Hepatocyte (in vitro differentiated cells): ENCODE results near the gene NAE1. TPM values are rescaled to one million over a fixed set of nuclear protein-coding genes. Genes with fewer than 3 reads are reported as not detected.

ENCODE experiments used
- DNase-seq: peaks from one replicate; pipeline ENCODE4 v3.0.0-alpha.2; 2016; ENCODE audit warnings: low spot score
- H2AFZ ChIP-seq: fragments of 200-600 bp; sonication (generic); 2 replicates; pipeline ENCODE4 v1.6.0; 2016; ENCODE audit warnings: antibody characterized with exemption, mild to moderate bottlenecking
- H3K27ac ChIP-seq: fragments of 200-600 bp; sonication (generic); 2 replicates; pipeline ENCODE4 v1.5.1; 2016; ENCODE audit warnings: mild to moderate bottlenecking
- H3K27me3 ChIP-seq: fragments of 200-600 bp; sonication (generic); 2 replicates; pipeline ENCODE4 v1.6.1; 2016
- H3K36me3 ChIP-seq: fragments of 200-600 bp; sonication (generic); replicated peaks from 2 replicates; pipeline ENCODE4 v1.5.1; 2016; ENCODE audit warnings: low read depth; ENCODE audit not compliant: insufficient read depth
- H3K4me1 ChIP-seq: fragments of 200-600 bp; sonication (generic); 2 replicates; pipeline ENCODE4 v1.5.1; 2016; ENCODE audit warnings: mild to moderate bottlenecking, moderate library complexity; ENCODE audit not compliant: insufficient read depth
- H3K4me2 ChIP-seq: fragments of 200-600 bp; sonication (generic); 2 replicates; pipeline ENCODE4 v1.6.0; 2016
- H3K4me3 ChIP-seq: fragments of 200-600 bp; sonication (generic); 2 replicates; pipeline ENCODE4 v1.5.1; 2016; ENCODE audit warnings: mild to moderate bottlenecking
- H3K79me2 ChIP-seq: fragments of 200-600 bp; sonication (generic); 2 replicates; pipeline ENCODE4 v1.6.0; 2017; ENCODE audit warnings: mild to moderate bottlenecking
- H3K9me2 ChIP-seq: fragments of 200-600 bp; sonication (generic); replicated peaks from 2 replicates; pipeline ENCODE4 v1.6.0; 2017; ENCODE audit warnings: mild to moderate bottlenecking; ENCODE audit not compliant: insufficient read depth
- H3K9me3 ChIP-seq: fragments of 200-600 bp; sonication (generic); 2 replicates; pipeline ENCODE4 v1.5.1; 2016; ENCODE audit warnings: low read depth, mild to moderate bottlenecking
- H4K20me1 ChIP-seq: fragments of 200-600 bp; sonication (generic); 2 replicates; pipeline ENCODE4 v1.6.0; 2016; ENCODE audit warnings: mild to moderate bottlenecking; ENCODE audit not compliant: insufficient read depth, poor library complexity, severe bottlenecking
- CTCF ChIP-seq: fragments of 200-600 bp; sonication (generic); IDR thresholded peaks from 2 replicates; pipeline ENCODE4 v1.5.1; 2016; ENCODE audit warnings: antibody characterized with exemption, mild to moderate bottlenecking; ENCODE audit not compliant: poor library complexity
- EZH2 ChIP-seq: fragments of 200-600 bp; sonication (generic); IDR thresholded peaks from 2 replicates; pipeline ENCODE4 v1.6.1; 2016; ENCODE audit warnings: antibody characterized with exemption, mild to moderate bottlenecking, borderline replicate concordance
- EZH2phosphoT487 ChIP-seq: fragments of 200-600 bp; sonication (generic); IDR thresholded peaks from one replicate; pipeline ENCODE4 v1.6.1; 2018; ENCODE audit warnings: antibody characterized with exemption, mild to moderate bottlenecking, low read depth, moderate library complexity; ENCODE audit not compliant: unreplicated experiment, severe bottlenecking
- WGBS: methylation state at CpG from one replicate; pipeline ENCODE4 v1.1.6; 2016; ENCODE audit warnings: low lambda C conversion rate; ENCODE audit errors: missing lambda C conversion rate; 5-methylcytosine and 5-hydroxymethylcytosine counted together
- polyA plus RNA-seq: library from polyadenylated mRNA; unstranded; fragments of >200 nt; fragmentation: Nextera tagmentation; extraction: Ambion mirVana; gene quantifications from 2 replicates; pipeline ENCODE4 v1.2.1, GENCODE V29; 2016
- total RNA-seq: library from RNA; depleted of rRNA; stranded (reverse); fragments of >200 nt; gene quantifications from 2 replicates; pipeline ENCODE4 v1.2.3, GENCODE V29; 2014

The NAE1 gene
- total and polyA plus RNA-seq, 2 experiments from 2014 or later, result 60.3 to 68.5 TPM

GRCh38 chr16:66832661-66833305, 2.0 kb upstream of the NAE1 start:
- no peak overlapping the region for H3K4me3 ChIP-seq
- H3K4me2 ChIP-seq, result no peak overlapping the region
- DNase-seq, result no peak
- 76% methylated on average over 7 of the region's 7 CpGs for WGBS
- peaks cover 5% of the 10 kb centered on the region for H4K20me1 ChIP-seq
- peaks cover 8% of the 10 kb centered on the region for H3K4me1 ChIP-seq
- no peak for TF ChIP-seq CTCF
- no peak for TF ChIP-seq EZH2phosphoT487
- TF ChIP-seq EZH2, result no peak
- H3K79me2 ChIP-seq, result peaks cover 23% of the 10 kb centered on the region
- H3K9me3 ChIP-seq, result no peaks in the 10 kb centered on the region
- H3K27me3 ChIP-seq, result no peaks in the 10 kb centered on the region
- no peak overlapping the region for H3K27ac ChIP-seq
- no peaks in the 10 kb centered on the region for H3K36me3 ChIP-seq
- H3K9me2 ChIP-seq, result no peaks in the 10 kb centered on the region
- H2AFZ ChIP-seq, result no peak overlapping the region

GRCh38 chr16:66832190-66832589, 1.4 kb upstream of the NAE1 start:
- no peak overlapping the region for H3K4me2 ChIP-seq
- no peak overlapping the region for H3K4me3 ChIP-seq
- no peaks in the 10 kb centered on the region for H3K36me3 ChIP-seq
- H3K27ac ChIP-seq, result no peak overlapping the region
- no peaks in the 10 kb centered on the region for H3K9me3 ChIP-seq
- no peak for TF ChIP-seq EZH2
- TF ChIP-seq EZH2phosphoT487, result no peak
- TF ChIP-seq CTCF, result no peak
- H4K20me1 ChIP-seq, result peaks cover 5% of the 10 kb centered on the region
- no peaks in the 10 kb centered on the region for H3K27me3 ChIP-seq
- peaks cover 8% of the 10 kb centered on the region for H3K4me1 ChIP-seq
- DNase-seq, result no peak
- no peaks in the 10 kb centered on the region for H3K9me2 ChIP-seq
- 93% methylated on average over 3 of the region's 3 CpGs for WGBS
- H3K79me2 ChIP-seq, result peaks cover 29% of the 10 kb centered on the region
- H2AFZ ChIP-seq, result no peak overlapping the region

- H3K36me3 ChIP-seq, result peaks cover 3% of the 10 kb centered on the region
- 95% methylated on average over 4 of the region's 4 CpGs for WGBS
- DNase-seq, result no peak
Measured at GRCh38 chr16:66824006-66824405, 6.8 kb downstream of the NAE1 start.

More at GRCh38 chr16:66824006-66824405, 6.8 kb downstream of the NAE1 start:
- Histone ChIP-seq H3K27ac (no peak overlapping the region), H2AFZ (no peak overlapping the region), H3K27me3 (no peaks in the 10 kb centered on the region), H3K9me2 (no peaks in the 10 kb centered on the region), H3K9me3 (no peaks in the 10 kb centered on the region), H3K4me1 (no peaks in the 10 kb centered on the region), H3K4me2 (no peak overlapping the region), H4K20me1 (no peaks in the 10 kb centered on the region), H3K4me3 (no peak overlapping the region), H3K79me2 (peaks cover 43% of the 10 kb centered on the region)
- TF ChIP-seq EZH2phosphoT487 (no peak), EZH2 (no peak), CTCF (no peak)
